Spleen (tissue), 11 donors: Measurements from ENCODE around the gene MPHOSPH10. TPM values are rescaled to one million over a fixed set of nuclear protein-coding genes. Genes with fewer than 3 reads are reported as not detected.

ENCODE experiments used
- DNase-seq: peaks from one replicate; pipeline ENCODE4 v3.0.0-alpha.2; 2020
- H3K27ac ChIP-seq, 8 donors: fragments of 200-600 bp; sonication (generic) in 7 of 8; 1 replicate in 4 of 8; 2 replicates in 4 of 8; pipeline versions ENCODE4 v1.5.0 to v1.8.0; 2016 to 2021; ENCODE audit warnings: inconsistent platforms in 4 of 8, mild to moderate bottlenecking in 4 of 8, moderate library complexity in 1 of 8
- H3K27me3 ChIP-seq, 7 donors: fragments of 200-600 bp; sonication (generic) in 6 of 7; replicated peaks in 1 of 7; 1 replicate in 4 of 7; 2 replicates in 3 of 7; pipeline versions ENCODE4 v1.5.0 to v1.8.0; 2016 to 2021; ENCODE audit warnings: inconsistent platforms in 3 of 7, mild to moderate bottlenecking in 1 of 7
- H3K36me3 ChIP-seq, 6 donors: fragments of 200-600 bp; sonication (generic) in 5 of 6; 1 replicate in 4 of 6; 2 replicates in 2 of 6; pipeline versions ENCODE4 v1.5.0 to v1.8.0; 2016 to 2021; ENCODE audit warnings: inconsistent platforms in 2 of 6
- H3K4me1 ChIP-seq, 6 donors: fragments of 200-600 bp; sonication (generic) in 5 of 6; 1 replicate in 3 of 6; 2 replicates in 3 of 6; pipeline versions ENCODE4 v1.5.0 to v1.8.0; 2016 to 2021; ENCODE audit warnings: inconsistent platforms in 3 of 6
- H3K4me3 ChIP-seq, 8 donors: fragments of 200-600 bp; sonication (generic) in 7 of 8; 1 replicate in 4 of 8; 2 replicates in 4 of 8; pipeline versions ENCODE4 v1.5.0 to v1.8.0; 2016 to 2021; ENCODE audit warnings: inconsistent platforms in 4 of 8, mild to moderate bottlenecking in 4 of 8, moderate library complexity in 2 of 8
- H3K9me3 ChIP-seq, 8 donors: fragments of 200-600 bp; sonication (generic) in 7 of 8; 1 replicate in 4 of 8; 2 replicates in 4 of 8; pipeline versions ENCODE4 v1.5.0 to v1.8.0; 2016 to 2021; ENCODE audit warnings: inconsistent platforms in 4 of 8
- POLR2A ChIP-seq, 3 donors: fragments of 450-650 bp; IDR thresholded peaks; one replicate each; pipeline ENCODE4 v1.5.1; 2017; ENCODE audit warnings: antibody characterized with exemption in 3 of 3, mild to moderate bottlenecking in 1 of 3
- POLR2AphosphoS5 ChIP-seq, 3 donors: sonication (generic); formaldehyde crosslinking; IDR thresholded peaks; one replicate each; pipeline ENCODE4 v1.5.1; 2017; ENCODE audit warnings: antibody characterized with exemption in 3 of 3
- WGBS, 5 donors: extraction: QIAGEN DNeasy Blood & Tissue Kit in 3 of 5; methylation state at CpG; one replicate each; pipeline versions ENCODE4 v1.1.5 to v1.1.7; 2013 to 2018; 5-methylcytosine and 5-hydroxymethylcytosine counted together
- intact Hi-C: fragments of 100-400 bp; cut with DNase I; formaldehyde crosslinking; loops from one replicate; pipeline ENCODE4 v1.15.0; 2023; ENCODE audit warnings: low total_unique reads
- polyA plus RNA-seq, 3 donors: library from polyadenylated mRNA; stranded (reverse); fragments of 200-250 nt; gene quantifications; one replicate each; pipeline ENCODE4 v1.2.1, GENCODE V29; 2013
- total RNA-seq, 7 donors: library from RNA; depleted of rRNA in 3 of 7; stranded (reverse); fragments of >200 nt in 3 of 7; fragmentation: NEBNext Ultra II Directional in 4 of 7; extraction: Animal tissue kit (Norgen Biotek cat#: 25700) in 4 of 7; gene quantifications; one replicate each; pipeline versions ENCODE4 v1.1.0 to v1.2.1, GENCODE V29; 2016 to 2021
- TF ChIP-seq, protein P1 (sequence below), 11 experiments: fragments of 200-600 bp in 7 of 11; fragments of 450-650 bp in 4 of 11; sonication (generic) in 4 of 11; IDR thresholded peaks in 8 of 11; conservative IDR thresholded peaks in 3 of 11; 1 replicate in 7 of 11; 2 replicates in 4 of 11; pipeline versions ENCODE4 v1.4.0 to v1.8.0; 2016 to 2021; ENCODE audit warnings: antibody characterized with exemption in 11 of 11, inconsistent platforms in 4 of 11, mild to moderate bottlenecking in 1 of 11
- donor health status: healthy with polysubstance abuse.
- donor health status: DM: no; HTN: no; CAD: no; lungs with moderate emphysema.
- donor health status: DM: no; HTN: no; CAD: no.
- donor health status: Bipolar disorder and iron deficiency.
- donor health status: healthy.
- donor health status: DM: no; HTN: no; CAD: no.
- donor health status: DM: yes; HTN: yes; CAD: no.

Gene MPHOSPH10
- total and polyA plus RNA-seq, 10 donors = 20.3 to 35.2 (median 24.2) TPM

DNA sequence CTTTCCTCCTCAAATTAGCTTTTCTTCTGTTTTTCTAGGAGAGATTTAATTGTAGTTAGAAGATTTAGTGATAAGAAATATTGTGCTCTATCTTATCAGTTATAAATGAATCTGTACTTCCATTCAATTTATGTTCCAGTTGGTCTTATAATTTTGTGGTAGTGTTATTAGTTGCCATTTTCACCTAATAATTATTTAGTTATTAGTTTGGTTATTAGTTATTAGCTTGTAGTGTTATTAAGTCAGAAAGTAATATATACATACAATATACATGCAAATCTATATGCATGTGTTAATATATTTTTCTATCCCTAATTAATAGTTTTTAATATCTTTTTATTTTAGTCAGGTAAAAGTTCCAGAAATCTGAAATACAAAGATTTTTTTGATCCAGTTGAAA lies 3.2 kb downstream of the MPHOSPH10 start:
- Histone ChIP-seq H3K9me3 (no peaks in the 10 kb centered on the region), H3K27me3 (no peaks in the 10 kb centered on the region), H3K36me3 (peaks cover 3 to 59% (median 49%) of the 10 kb centered on the region in 6 donors), H3K4me1 (peaks cover 19 to 41% (median 31%) of the 10 kb centered on the region in 6 donors), H3K4me3 (no peak overlapping the region), H3K27ac (no peak overlapping the region)
- TF ChIP-seq, protein P1, sequence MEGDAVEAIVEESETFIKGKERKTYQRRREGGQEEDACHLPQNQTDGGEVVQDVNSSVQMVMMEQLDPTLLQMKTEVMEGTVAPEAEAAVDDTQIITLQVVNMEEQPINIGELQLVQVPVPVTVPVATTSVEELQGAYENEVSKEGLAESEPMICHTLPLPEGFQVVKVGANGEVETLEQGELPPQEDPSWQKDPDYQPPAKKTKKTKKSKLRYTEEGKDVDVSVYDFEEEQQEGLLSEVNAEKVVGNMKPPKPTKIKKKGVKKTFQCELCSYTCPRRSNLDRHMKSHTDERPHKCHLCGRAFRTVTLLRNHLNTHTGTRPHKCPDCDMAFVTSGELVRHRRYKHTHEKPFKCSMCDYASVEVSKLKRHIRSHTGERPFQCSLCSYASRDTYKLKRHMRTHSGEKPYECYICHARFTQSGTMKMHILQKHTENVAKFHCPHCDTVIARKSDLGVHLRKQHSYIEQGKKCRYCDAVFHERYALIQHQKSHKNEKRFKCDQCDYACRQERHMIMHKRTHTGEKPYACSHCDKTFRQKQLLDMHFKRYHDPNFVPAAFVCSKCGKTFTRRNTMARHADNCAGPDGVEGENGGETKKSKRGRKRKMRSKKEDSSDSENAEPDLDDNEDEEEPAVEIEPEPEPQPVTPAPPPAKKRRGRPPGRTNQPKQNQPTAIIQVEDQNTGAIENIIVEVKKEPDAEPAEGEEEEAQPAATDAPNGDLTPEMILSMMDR (IDR thresholded peaks at IDR 0.05 in 8 of 11, conservative IDR thresholded peaks at IDR 0.05 in 3 of 11) = no peak
- intact Hi-C loops = no loop called here
- DNase-seq = no peak

DNA sequence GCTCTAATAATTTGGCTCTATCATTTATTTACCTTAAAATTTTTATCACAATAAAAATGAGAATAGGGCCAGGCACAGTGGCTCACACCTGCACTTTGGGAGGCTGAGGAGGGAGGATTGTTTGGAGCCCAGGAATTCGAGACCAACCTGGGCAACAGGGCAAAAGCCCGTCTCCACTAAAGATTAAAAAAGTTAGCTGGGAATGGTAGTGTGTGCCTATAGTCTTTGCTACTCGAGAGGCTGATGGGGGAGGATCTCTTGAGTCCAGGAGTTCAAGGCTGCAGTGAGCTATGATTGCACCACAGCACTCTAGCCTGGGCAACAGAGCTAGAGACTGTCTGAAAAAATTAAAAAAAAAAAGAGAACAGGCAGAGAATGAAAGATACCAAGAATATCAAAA lies 5.7 kb downstream of the MPHOSPH10 start:
- DNase-seq = no peak
- Histone ChIP-seq H3K9me3 (no peaks in the 10 kb centered on the region), H3K27ac (no peak overlapping the region), H3K36me3 (peaks cover 3 to 85% (median 74%) of the 10 kb centered on the region in 6 donors), H3K4me3 (no peak overlapping the region), H3K27me3 (no peaks in the 10 kb centered on the region), H3K4me1 (peaks cover 15 to 25% (median 18%) of the 10 kb centered on the region in 6 donors)
- TF ChIP-seq, protein P1 (IDR thresholded peaks at IDR 0.05 in 8 of 11, conservative IDR thresholded peaks at IDR 0.05 in 3 of 11) = no peak
- TF ChIP-seq POLR2AphosphoS5 (IDR thresholded peaks at IDR 0.05) = no peak
- no peak for TF ChIP-seq POLR2A (IDR thresholded peaks at IDR 0.05)
- intact Hi-C loops = no loop called here
- 74 to 96% (median 93%) methylated on average over 3 of the region's 3 CpGs for WGBS, 5 donors

GRCh38 chr2:71143782-71144181 lies 13.3 kb downstream of the MPHOSPH10 start:
- TF ChIP-seq, protein P1 (IDR thresholded peaks at IDR 0.05 in 8 of 11, conservative IDR thresholded peaks at IDR 0.05 in 3 of 11) = no peak
- TF ChIP-seq POLR2A (IDR thresholded peaks at IDR 0.05) (no peak), POLR2AphosphoS5 (IDR thresholded peaks at IDR 0.05) (no peak)
- no peak for DNase-seq
- no peak overlapping the region for H3K4me3 ChIP-seq
- H3K4me1 ChIP-seq = no peaks in the 10 kb centered on the region
- no peak overlapping the region for H3K27ac ChIP-seq
- peaks cover 10 to 100% (median 98%) of the 10 kb centered on the region in 6 donors for H3K36me3 ChIP-seq
- WGBS, 5 donors = 95 to 99% (median 96%) methylated on average over 3 of the region's 3 CpGs
- H3K27me3 ChIP-seq = no peaks in the 10 kb centered on the region
- intact Hi-C loops = no loop called here
- no peaks in the 10 kb centered on the region for H3K9me3 ChIP-seq

DNA sequence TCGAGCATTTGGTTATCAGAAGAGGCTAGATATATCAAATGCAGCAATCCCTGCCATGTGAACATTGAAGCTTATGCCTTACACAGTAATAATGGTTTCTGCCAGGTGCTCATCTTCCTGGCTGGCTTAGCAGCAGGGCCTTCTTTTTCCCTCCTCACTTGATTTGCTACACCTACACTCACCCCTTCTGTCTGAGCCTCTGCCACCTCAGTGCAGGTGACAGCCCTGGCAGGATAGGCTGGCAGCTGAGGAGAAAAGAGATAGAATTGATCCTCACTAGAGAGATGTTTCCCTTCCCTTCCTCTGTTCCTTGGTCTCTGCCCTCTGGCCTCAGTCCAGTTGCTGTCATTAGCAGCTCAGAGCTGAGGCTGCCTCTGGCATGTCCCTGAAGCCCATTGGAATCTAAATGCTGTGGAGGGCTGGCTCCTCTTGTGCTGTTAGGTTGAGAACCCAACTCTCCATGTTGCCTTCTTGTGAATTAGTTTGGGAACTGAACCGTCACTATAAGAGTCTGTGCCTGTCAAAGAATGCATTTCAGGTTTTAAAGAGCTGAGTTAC lies 18.2 kb downstream of the MPHOSPH10 start:
- TF ChIP-seq, protein P1 (IDR thresholded peaks at IDR 0.05 in 8 of 11, conservative IDR thresholded peaks at IDR 0.05 in 3 of 11) = no peak
- TF ChIP-seq POLR2A (IDR thresholded peaks at IDR 0.05) (no peak), POLR2AphosphoS5 (IDR thresholded peaks at IDR 0.05) (no peak)
- no peaks in the 10 kb centered on the region for H3K9me3 ChIP-seq
- H3K27ac ChIP-seq = no peak overlapping the region
- peaks cover 10 to 83% (median 70%) of the 10 kb centered on the region in 6 donors for H3K36me3 ChIP-seq
- intact Hi-C loops = no loop called here
- no peaks in the 10 kb centered on the region for H3K27me3 ChIP-seq
- no peak for DNase-seq
- 71 to 100% (median 95%) methylated on average over 2 of the region's 2 CpGs for WGBS, 5 donors
- no peaks in the 10 kb centered on the region for H3K4me1 ChIP-seq
- H3K4me3 ChIP-seq = no peak overlapping the region
